Panc1 (cell line): Measurements from ENCODE around the gene THBS2. TPM values are rescaled to one million over a fixed set of nuclear protein-coding genes. Genes with fewer than 3 reads are reported as not detected.
"Not testable (repeated sequence)": the region's sequence is repeated elsewhere in the genome, so short reads cannot be mapped to it uniquely, and the experiment has no call there.

Experiments
- ATAC-seq: fragments of 200-7000 bp; cut with Tn5 transposase; 2 replicates; pipeline ENCODE4 v1.9.1; 2020; ENCODE audit warnings: mild to moderate bottlenecking, moderate library complexity
- BruUV-seq: library from RNA; stranded (reverse); fragments of 400-500 nt; replicated peaks from 2 replicates; lab custom pipeline; 2021; lab: Mats Ljungman, UMichigan
- CTCF ChIA-PET: fragments of 300-600 bp; sonication (Branson Sonifier 250); formaldehyde crosslinking; loops from one replicate; lab custom pipeline; 2022; ENCODE audit warnings: antibody characterized with exemption; lab: Charles Lee
- POLR2A ChIA-PET: fragments of 300-600 bp; sonication (Branson Sonifier 250); formaldehyde crosslinking; loops from one replicate; lab custom pipeline; 2022; ENCODE audit warnings: antibody characterized with exemption; lab: Charles Lee
- DNase-seq: peaks from one replicate; pipeline ENCODE4 v3.0.0-alpha.2; 2010; ENCODE audit warnings: low read depth, low spot score
- H3K27ac ChIP-seq: 2 replicates; pipeline ENCODE4 v1.5.1; 2011; ENCODE audit warnings: mild to moderate bottlenecking, low read length, inconsistent platforms
- H3K27me3 ChIP-seq: fragments of 200-500 bp; sonication (Bioruptor generic); 2 replicates; pipeline ENCODE4 v1.6.0; 2014; ENCODE audit warnings: low read length, inconsistent platforms; ENCODE audit not compliant: control insufficient read depth, insufficient read depth
- H3K36me3 ChIP-seq: fragments of 200-500 bp; sonication (Bioruptor generic); 2 replicates; pipeline ENCODE4 v1.5.1; 2014; ENCODE audit warnings: inconsistent platforms, mild to moderate bottlenecking, low read length, moderate library complexity; ENCODE audit not compliant: control insufficient read depth, insufficient read depth
- H3K4me1 ChIP-seq: 2 replicates; pipeline ENCODE4 v1.5.1; 2011; ENCODE audit warnings: inconsistent platforms, mild to moderate bottlenecking, low read length, moderate library complexity; ENCODE audit not compliant: control insufficient read depth, insufficient read depth
- H3K4me3 ChIP-seq, 2 experiments: 2 replicates each; pipeline ENCODE4 v1.5.1; 2011 to 2012; ENCODE audit warnings: low read depth in 2 of 2, low read length in 2 of 2, mild to moderate bottlenecking in 2 of 2, inconsistent platforms in 1 of 2, moderate library complexity in 1 of 2
- H3K9me3 ChIP-seq: fragments of 200-500 bp; sonication (Bioruptor generic); 2 replicates; pipeline ENCODE4 v1.5.1; 2014; ENCODE audit warnings: low read depth, mild to moderate bottlenecking, inconsistent platforms, low read length, moderate library complexity; ENCODE audit not compliant: control insufficient read depth, insufficient read depth
- POLR2AphosphoS5 ChIP-seq: IDR thresholded peaks from 2 replicates; pipeline ENCODE4 v1.6.1; 2012; ENCODE audit warnings: mild to moderate bottlenecking, low read depth, low read length, moderate library complexity
- SIN3A ChIP-seq: IDR thresholded peaks from 2 replicates; pipeline ENCODE4 v1.6.1; 2012; ENCODE audit warnings: low read depth, mild to moderate bottlenecking, low read length, moderate library complexity, borderline replicate concordance; ENCODE audit not compliant: insufficient read depth
- TCF7L2 ChIP-seq: IDR thresholded peaks from 2 replicates; pipeline ENCODE4 v1.6.1; 2011; ENCODE audit warnings: mild to moderate bottlenecking, low read depth, low read length, inconsistent platforms
- in situ Hi-C: cut with HindIII; loops from 2 replicates; pipeline ENCODE4 v1.10.0; 2016; ENCODE audit warnings: low sequenced_read_pairs, low pct_unique_long_range_greater_than_20kb
- intact Hi-C: fragments of 100-400 bp; cut with micrococcal nuclease; formaldehyde crosslinking; loops from one replicate; pipeline ENCODE4 v1.10.0; 2022; ENCODE audit not compliant: unreplicated experiment
- total RNA-seq: library from RNA; stranded (reverse); gene quantifications from one replicate; pipeline ENCODE4 v1.2.1, GENCODE V29; 2021; ENCODE audit not compliant: unreplicated experiment
- TF ChIP-seq, protein P1 (sequence below), 2 experiments: IDR thresholded peaks; 2 replicates each; pipeline ENCODE4 v1.6.1; 2011 to 2012; ENCODE audit warnings: low read depth in 2 of 2, control low read depth in 1 of 2, low read length in 1 of 2, mild to moderate bottlenecking in 1 of 2, moderate library complexity in 1 of 2; ENCODE audit not compliant: insufficient read depth in 1 of 2
- TF ChIP-seq, protein P2 (sequence below): fragments of 450-650 bp; IDR thresholded peaks from 2 replicates; pipeline ENCODE4 v1.5.1; 2017; ENCODE audit warnings: mild to moderate bottlenecking

The THBS2 gene
- total RNA-seq, 1 experiment from 2014 or later = 0.05 TPM

DNA sequence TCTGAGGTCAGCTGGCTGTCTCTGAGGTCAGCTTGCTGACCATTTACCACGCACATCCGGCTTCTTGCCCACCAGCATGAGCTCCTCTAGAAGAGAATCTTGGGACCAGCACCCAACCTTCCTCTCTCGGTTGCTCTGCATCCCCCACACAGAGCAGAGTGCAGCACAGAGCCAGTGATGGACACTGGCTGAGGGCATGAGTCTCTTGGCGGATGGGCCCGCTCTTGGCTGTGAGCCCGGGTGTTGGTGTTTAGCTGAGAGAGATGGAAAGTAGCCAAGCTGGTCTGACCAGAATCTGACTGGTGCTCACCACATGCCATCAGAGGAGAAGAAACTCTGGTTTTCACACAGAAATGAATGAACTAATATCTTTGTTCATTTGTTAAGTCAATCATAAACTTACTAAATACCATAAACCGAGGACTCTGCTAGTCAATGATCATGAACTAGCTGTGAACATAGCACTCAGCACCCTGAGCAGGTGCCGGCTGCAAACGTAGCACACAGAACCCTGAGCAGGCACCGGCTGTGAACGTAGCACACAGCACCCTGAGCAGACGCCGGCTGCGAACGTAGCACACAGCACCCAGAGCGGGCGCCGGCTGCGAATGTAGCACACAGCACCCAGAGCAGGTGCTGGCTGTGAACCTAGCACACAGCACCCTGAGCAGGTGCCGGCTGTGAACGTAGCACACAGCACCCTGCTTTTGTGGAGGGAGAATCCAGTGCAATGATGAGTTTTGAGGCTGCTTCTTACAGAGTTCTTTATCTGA lies 10.4 kb upstream of the THBS2 start:
- H3K27me3 ChIP-seq = no peaks in the 10 kb centered on the region
- no peaks in the 10 kb centered on the region for H3K4me1 ChIP-seq
- TF ChIP-seq SIN3A (no peak), POLR2AphosphoS5 (no peak), TCF7L2 (no peak)
- TF ChIP-seq, protein P1, sequence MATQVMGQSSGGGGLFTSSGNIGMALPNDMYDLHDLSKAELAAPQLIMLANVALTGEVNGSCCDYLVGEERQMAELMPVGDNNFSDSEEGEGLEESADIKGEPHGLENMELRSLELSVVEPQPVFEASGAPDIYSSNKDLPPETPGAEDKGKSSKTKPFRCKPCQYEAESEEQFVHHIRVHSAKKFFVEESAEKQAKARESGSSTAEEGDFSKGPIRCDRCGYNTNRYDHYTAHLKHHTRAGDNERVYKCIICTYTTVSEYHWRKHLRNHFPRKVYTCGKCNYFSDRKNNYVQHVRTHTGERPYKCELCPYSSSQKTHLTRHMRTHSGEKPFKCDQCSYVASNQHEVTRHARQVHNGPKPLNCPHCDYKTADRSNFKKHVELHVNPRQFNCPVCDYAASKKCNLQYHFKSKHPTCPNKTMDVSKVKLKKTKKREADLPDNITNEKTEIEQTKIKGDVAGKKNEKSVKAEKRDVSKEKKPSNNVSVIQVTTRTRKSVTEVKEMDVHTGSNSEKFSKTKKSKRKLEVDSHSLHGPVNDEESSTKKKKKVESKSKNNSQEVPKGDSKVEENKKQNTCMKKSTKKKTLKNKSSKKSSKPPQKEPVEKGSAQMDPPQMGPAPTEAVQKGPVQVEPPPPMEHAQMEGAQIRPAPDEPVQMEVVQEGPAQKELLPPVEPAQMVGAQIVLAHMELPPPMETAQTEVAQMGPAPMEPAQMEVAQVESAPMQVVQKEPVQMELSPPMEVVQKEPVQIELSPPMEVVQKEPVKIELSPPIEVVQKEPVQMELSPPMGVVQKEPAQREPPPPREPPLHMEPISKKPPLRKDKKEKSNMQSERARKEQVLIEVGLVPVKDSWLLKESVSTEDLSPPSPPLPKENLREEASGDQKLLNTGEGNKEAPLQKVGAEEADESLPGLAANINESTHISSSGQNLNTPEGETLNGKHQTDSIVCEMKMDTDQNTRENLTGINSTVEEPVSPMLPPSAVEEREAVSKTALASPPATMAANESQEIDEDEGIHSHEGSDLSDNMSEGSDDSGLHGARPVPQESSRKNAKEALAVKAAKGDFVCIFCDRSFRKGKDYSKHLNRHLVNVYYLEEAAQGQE (IDR thresholded peaks at IDR 0.05; ENCODE audit: insufficient read depth in 1 of 2, low read depth in 2 of 2, low read length in 1 of 2) = no peak
- TF ChIP-seq, protein P2, sequence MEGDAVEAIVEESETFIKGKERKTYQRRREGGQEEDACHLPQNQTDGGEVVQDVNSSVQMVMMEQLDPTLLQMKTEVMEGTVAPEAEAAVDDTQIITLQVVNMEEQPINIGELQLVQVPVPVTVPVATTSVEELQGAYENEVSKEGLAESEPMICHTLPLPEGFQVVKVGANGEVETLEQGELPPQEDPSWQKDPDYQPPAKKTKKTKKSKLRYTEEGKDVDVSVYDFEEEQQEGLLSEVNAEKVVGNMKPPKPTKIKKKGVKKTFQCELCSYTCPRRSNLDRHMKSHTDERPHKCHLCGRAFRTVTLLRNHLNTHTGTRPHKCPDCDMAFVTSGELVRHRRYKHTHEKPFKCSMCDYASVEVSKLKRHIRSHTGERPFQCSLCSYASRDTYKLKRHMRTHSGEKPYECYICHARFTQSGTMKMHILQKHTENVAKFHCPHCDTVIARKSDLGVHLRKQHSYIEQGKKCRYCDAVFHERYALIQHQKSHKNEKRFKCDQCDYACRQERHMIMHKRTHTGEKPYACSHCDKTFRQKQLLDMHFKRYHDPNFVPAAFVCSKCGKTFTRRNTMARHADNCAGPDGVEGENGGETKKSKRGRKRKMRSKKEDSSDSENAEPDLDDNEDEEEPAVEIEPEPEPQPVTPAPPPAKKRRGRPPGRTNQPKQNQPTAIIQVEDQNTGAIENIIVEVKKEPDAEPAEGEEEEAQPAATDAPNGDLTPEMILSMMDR = no peak
- in situ Hi-C loops = no loop called here
- no TSS peak for BruUV-seq
- intact Hi-C loops = no loop called here
- POLR2A ChIA-PET = no interaction called here
- CTCF ChIA-PET = interaction anchor here (0.6 kb wide), 1 partner anchor 349 kb away, joined by 6 read pairs; no protein-coding TSS in a partner anchor
- H3K36me3 ChIP-seq = no peaks in the 10 kb centered on the region
- H3K27ac ChIP-seq = no peak overlapping the region
- ATAC-seq (no peak), DNase-seq (no peak)
- no peaks in the 10 kb centered on the region for H3K9me3 ChIP-seq
- no peak overlapping the region for H3K4me3 ChIP-seq

DNA sequence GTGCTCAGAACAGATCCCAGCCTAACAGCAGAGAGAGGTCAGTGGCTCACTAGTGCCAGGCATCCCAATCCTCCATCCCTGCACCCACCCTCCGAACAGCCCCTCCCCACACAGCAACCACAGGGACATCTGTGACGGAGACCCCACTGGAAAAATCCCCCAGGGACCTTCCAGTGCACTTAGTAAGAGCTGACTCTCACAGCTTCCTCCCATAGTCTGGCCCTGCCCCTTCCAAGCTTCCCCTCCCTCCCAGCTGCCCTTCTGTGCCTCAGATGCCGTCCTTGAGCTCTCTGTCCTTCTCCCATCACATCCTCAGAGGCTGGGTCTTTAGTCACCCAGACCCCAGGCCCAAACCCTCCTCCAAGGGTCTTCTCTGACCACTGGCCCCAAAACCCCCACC lies 9.7 kb upstream of the THBS2 start:
- TF ChIP-seq, protein P1 (IDR thresholded peaks at IDR 0.05; ENCODE audit: insufficient read depth in 1 of 2, low read depth in 2 of 2, low read length in 1 of 2) = no peak
- no peak for TF ChIP-seq TCF7L2
- no peak for TF ChIP-seq POLR2AphosphoS5
- TF ChIP-seq SIN3A = no peak
- TF ChIP-seq, protein P2 = no peak
- CTCF ChIA-PET = interaction anchor here (0.6 kb wide), 1 partner anchor 348 kb away, joined by 6 read pairs; no protein-coding TSS in a partner anchor
- ATAC-seq (no peak), DNase-seq (no peak)
- Histone ChIP-seq H3K36me3 (no peaks in the 10 kb centered on the region), H3K4me3 (no peak overlapping the region), H3K27me3 (no peaks in the 10 kb centered on the region), H3K4me1 (no peaks in the 10 kb centered on the region), H3K9me3 (no peaks in the 10 kb centered on the region), H3K27ac (no peak overlapping the region)
- in situ Hi-C loops = no loop called here
- intact Hi-C loops = no loop called here
- BruUV-seq = no TSS peak
- POLR2A ChIA-PET = no interaction called here

DNA sequence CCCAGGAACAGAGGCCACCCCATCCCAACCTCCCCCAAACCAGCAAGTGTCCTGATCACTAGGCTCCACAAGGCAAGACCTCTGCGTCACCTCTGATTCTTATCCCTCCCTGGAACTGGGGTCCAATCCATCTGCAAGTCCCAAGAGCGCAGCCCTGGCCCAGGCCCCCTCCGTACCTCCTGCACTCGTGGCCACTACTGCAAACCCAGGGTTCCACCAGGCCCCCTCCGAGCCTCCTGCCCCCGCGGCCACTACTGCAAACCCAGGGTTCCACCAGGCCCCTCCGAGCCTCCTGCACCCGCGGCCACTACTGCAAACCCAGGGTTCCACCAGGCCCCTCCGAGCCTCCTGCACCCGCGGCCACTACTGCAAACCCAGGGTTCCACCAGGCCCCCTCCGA lies 9.0 kb upstream of the THBS2 start:
- in situ Hi-C loops, POLR2A ChIA-PET, H3K36me3 ChIP-seq, H3K4me1 ChIP-seq, H3K27ac ChIP-seq, H3K27me3 ChIP-seq, H3K9me3 ChIP-seq, H3K4me3 ChIP-seq, ATAC-seq, BruUV-seq, CTCF ChIA-PET, intact Hi-C loops, DNase-seq: not testable (repeated sequence)
